ENCODE results near the gene CBFA2T3.
"Not testable (repeated sequence)": the region's sequence is repeated elsewhere in the genome, so short reads cannot be mapped to it uniquely, and the experiment has no call there.

Gene CBFA2T3

DNA sequence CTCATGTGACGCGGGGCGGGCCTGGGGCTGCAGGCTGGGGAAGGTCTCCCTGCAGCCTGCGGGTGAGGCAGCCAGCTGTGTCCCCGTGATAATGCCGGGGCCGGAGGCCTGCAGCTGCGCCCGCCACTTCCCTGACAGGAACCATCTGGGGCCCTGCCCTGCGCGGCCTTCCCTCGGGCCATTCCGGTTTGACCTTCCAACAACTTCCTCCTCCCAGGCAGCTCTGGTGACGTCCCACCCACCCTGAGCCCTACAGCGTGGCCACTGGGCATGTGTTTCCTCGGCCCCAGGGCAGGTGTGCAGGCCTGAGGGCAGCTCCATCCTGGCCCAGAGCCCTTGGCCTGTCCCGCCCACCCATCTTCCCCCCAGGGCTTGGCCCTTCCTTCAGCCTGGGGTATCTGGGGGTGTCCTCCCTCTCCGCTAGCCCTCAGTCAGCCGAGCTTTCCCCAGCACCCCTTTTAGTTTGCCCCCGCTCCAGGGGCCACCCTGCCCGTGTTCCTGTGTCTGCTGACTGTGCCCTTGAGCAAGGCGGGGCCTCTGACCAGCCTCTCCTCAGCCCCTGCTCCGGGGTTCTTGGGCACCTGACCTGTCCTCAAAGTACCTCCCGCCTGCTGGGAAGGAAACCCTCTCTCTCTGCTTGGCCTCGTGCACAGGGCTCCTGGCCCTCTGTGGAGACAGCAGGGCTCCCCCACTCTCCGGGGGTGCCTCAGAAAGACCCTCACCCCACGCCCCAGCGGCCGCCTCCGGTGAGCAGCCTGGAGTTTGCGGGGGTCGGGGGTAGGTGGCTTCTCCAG, at the start of gene CBFA2T3:
TSS of gene CBFA2T3 (minus strand) at position 190 of the 794 bp plus-strand sequence. CDS start 400 bp downstream, outside the sequence.
- no peak for DNase-seq

DNA sequence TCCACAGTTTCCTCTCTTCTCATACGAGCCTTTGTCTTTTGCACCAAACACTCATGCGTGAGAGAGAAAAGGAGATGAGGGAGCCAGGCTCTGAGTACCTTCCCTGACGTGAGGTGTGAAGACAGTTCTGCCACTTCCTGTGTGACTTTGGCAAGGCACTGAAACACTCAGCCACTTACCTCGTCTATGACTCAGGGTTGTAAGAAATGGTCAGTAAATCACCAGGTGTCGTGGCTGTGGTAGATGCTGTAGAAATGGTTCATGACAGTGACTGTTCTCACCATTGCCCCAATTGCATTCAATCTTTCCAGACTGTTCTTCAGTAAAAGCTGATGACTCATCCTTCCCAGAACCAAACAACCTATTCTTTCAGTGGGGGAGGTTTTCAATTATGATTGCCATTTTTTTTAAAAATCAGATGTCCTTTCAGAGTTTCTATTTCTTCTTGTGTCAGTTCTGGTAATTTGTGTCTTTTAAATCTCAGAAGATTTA, 49.2 kb upstream of the CBFA2T3 start:
- peak; percentile 80 for DNase-seq

DNA sequence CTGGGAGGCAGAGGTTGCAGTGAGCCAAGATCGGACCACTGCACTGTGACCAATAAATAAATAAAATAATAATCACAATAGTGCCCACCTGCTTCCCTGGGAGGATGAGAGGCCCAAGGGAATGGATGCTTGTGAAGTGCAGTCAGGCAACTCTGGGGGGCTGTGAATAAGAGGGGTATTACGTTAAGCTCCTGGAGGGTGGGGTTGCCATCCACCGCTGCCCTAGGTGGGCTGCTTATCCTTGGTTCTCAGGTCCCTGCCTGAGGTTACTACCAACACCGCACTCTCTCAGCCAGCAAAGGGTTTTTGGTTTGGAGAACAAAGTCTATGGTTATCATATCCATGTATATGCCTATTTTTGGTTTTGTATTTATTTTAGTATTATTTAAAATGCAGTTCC, 48.6 kb upstream of the CBFA2T3 start:
- no peak for DNase-seq

DNA sequence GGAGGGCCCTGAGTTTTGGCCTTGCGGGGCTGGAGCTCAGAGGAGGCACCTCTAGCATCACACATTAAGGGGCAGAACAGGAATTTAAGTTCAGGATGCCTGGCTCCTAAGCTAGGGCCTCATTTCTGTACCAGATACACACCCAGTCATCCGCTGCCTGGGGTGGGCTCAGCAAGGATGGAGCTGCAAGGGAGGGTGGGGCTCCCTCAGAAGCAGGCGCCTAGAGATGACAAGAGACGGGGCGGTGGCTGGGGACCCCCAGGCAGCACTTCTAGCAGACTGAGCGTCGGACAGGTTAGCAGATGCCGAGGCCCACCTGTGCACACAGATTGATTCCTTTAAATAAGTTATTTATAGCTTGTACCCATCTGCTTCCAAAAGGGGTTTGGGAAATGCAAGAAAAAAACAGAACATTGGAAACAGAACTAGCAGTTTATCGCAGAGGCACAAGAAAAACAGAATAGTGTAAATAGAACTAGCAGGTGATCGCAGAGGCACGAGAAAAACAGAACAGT, 47.6 kb upstream of the CBFA2T3 start:
- no peak for DNase-seq

DNA sequence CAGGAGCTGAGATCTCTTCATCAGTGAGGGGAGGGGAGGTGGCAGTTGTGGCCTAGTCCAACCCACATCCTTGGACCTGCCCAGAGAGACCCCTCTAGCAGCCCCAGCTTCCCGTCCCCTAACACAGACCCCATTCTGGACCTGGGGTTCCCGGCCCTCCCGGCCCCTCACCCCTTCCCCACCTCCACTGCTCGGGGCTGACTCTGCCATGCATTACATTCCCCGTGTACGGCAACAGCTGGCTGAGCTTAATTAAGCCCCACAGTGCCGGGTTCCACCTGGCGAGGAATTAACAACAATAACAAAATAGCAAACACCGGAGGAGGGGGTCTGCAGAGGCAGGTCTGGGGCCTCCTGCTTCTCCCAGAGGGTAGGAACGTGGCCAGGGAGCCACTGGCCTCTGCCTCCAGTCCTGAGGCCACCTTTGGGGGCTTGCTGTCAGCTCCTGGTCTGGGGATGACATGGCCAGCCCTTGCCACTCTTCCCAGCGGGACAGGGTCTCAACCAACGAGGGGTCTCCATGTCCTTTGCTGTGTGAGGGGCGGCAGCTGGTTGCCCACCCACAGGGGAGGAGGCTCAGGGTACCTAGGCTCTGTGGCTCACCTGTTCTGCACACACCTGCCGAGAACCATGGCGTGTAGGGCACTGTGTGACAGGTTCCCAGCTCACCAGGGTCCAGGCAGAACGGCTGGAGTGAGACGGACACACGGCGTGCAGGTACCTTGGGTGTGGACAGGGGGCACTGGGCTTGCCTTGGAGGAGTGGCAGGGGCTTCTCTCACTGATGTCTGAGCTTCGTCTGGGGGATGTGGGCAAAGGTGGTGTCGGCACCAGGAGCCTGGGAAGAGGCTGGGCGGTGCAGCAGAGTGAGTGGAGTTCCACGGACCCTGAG, 46.9 kb upstream of the CBFA2T3 start:
- DNase-seq = no peak

DNA sequence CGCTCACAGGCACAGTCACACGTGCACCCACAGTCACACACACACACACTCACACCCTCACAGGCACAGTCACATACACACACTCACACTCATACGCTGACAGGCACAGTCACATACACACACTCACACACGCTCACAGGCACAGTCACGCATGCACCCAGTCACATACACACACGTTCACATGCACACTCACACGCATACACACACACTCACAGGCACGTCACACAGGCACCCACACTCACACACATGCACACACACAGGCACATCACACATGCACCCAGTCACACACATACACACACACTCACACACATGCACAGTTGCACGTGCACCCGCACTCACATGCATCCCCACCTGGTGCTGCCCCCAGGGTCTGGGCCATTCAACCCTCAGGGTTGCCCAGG, 46.1 kb upstream of the CBFA2T3 start:
- DNase-seq = no peak

DNA sequence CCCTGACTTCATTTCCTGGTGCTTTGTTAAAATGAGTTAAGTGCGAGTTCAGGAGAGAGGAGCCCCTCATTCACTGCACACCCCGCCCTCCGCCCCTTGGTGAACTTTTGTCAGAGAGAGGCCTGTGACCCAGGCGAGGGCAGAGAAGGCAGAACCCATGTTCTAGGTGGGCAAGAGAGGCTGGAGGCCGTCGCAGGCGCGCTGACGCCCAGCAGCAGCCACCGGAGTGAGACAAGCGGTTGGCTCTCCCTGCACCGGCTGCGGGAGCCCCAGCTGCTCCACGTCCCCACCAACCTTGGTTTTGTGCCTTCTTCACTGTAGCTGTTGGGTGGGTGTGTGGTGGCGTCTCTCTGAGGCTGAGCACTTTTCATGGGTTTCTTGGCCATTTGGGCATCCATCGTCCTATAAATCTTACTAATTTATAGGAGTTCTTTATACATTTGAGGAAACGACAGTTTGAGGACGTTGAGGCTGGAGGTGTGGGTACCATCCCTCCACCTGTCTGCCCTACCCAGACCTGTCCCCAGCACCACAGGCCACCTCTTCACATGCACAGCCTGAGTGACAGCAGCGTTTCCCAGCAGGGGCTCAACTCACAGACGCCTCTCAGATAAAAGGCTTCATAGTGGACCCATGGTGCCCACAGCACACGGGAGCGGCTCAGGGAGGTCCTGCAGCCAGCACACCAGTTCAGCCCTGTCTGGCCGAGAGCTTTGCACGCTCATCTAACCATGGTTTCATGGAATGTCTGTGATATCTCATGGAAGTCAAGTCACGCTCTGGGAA, 45.2 kb upstream of the CBFA2T3 start:
- DNase-seq = no peak

DNA sequence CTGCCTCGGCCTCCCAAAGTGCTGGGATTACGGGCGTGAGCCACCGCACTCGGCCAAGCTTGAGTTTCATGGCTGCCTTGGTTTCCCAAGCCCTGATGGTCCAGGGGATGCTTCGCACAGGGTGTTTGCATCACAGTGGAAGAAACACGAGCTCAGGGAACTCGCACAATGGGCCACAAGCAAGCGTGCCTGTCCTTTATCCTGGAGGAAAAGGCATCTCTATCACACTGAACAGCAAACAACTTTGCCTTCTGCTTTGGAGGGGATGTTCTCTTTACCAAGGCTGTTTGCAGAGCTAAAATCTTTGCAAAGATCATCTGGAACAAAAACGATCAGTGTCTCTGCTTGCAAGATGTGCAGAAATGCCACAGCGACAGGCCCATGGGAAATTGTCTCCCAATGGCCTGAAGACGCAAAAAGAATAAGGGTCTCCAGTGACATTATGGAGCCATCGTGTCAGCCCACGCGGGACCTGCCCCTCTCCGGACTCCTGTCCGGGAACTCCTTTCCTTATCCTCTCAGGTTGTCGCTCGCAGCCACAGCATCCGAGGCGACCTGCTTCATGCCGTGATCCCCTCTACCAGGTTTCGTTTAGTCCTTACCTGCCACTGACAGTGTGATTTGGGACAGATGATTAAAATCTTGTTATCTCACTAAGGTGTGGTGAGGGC, 44.1 kb upstream of the CBFA2T3 start:
- DNase-seq = no peak

DNA sequence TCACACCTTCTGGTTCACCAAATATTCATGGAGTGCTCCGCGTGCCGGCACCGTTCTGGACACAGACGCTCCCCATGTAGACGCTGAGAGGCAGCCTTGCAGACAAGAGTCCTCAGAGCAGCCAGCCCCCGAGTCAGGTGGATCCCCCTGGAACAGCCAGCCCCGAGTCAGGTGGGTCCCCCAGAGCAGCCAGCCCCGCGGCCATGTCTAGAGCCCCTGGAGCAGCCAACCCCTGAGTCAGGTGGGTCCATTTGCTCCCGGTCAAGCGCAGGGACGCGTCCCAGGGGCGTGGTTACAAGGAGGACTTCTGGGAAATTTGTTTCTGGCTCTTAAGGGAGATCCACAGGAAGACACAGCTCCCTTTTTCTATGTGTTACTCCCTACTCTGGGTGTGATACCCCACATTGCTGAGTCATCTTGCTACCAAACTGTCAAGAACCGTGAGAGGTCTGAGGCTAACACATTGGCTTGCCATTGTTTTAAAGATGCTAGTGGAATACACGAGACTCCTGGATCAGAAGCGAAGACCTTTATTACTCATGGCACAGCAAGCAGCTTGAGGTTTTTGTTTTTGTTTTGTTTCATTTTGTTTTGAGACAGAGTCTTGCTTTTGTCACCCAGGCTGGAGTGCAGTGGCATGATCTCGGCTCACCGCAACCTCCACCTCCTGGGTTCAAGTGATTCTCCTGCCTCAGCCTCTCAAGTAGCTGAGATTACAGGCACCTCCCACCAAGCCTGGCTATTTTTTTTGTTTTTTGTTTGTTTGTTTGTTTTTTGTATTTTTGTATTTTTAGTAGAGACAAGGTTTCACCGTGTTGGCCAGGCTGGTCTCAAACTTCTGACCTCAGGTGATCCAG, 43.3 kb upstream of the CBFA2T3 start:
- DNase-seq = peak; percentile 72

DNA sequence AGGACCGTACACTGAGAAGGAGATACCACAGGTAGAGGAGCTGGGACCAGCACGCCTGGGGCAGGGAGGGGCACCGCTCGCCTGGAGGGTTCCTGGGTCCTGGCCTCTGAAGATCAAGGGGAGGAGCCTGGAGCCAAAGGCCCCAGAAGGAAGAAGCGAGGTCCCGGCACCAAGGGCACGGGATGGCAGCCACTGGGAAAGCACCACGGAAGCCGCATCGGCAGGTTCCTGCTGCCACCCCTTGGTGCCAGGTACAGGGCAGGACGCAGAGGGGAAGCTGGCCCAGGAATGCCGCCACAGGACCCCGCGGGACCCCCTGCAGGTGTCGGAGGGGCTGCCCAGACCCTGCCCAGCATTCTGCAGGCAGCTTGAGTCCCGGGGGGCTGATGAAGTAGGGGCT, 42.5 kb upstream of the CBFA2T3 start:
- DNase-seq = no peak

DNA sequence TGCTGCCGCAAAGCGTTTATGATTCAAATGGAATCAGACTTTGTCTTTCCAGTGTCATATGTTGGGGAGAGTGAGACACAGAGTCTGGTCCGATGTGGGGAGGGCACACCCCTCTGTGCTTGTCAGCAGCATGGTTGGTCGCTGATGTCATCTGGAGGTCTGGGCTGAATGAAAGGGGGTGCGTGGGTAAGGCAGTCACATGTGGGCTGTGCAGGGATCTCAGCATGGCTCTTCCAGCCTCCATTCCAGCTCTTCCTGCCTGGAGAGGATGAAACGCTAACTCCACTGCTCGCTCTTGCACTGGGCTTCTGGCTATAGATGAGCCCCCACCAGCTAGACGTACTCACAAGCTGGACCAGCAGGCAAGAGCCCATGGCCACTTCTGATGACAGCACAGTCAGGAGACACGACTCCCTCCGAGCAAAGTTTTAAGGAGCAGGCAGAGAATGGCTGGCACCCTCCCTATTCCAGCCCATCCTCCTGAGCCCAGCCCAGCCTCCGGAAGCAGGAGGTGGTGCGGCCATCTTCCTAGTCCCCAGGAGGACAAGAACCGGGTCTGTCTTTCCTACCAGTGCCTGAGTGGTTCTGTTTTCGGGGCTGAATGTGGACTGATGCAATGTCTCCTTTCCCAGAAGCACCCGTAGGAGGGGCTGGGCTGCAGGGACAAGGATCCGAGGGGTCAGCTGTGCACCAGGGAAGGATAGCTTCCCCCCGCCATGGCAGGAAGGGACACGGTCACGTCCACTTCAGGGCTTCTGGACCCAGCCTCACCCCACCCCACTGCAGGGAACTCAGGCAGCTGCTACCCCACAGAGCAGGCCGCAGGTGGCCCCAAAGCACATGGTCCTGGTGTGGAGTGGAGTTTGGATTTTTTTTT, 41.5 kb upstream of the CBFA2T3 start:
- DNase-seq = no peak

DNA sequence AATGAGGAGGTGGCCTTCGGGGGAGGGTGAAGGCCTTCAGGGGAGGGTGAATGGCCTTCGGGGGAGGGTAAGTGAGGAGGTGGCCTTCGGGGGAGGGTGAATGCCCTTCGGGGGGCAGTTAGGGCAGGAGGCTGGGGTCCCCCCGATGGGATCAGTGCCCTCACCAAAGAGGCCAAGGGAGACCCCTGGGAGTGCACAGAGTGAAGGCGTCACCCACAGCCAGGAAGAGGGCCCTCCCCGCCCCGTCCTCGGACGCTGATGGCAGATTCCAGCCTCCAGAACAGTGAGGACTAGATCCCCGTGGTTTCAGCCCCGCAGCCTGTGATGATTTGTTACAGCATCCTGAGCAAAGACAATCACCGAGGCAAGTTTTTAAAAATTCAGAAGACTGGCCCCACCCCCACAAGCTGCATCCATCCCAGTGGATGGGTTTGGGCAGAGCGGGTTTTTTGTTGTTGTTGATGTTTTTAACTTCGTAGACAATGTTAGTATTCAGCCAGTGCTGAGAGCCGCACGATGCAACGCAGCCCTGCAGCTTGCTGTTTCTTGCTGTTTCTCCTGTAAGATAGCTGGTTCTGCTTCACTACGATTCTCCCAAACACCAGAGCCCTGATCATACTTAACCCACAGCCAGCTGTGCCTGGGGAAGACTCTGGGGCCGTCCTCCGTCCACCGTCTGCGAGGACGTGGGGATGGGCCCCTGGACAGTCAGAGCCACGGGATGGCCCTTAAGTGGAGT, 40.7 kb upstream of the CBFA2T3 start:
- no peak for DNase-seq

DNA sequence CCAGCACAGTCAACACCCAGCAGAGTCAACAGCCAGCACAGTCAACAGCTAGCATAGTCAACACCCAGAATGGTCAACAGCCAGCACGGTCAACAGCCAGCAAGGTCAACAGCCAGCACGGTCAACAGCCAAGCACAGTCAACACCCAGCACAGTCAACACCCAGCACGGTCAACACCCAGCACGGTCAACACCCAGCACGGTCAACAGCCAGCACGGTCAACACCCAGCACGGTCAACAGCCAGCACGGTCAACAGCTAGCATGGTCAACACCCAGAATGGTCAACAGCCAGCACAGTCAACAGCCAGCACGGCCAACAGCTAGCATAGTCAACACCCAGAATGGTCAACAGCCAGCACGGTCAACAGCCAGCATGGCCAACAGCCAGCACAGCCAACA, 39.6 kb upstream of the CBFA2T3 start:
- not testable (repeated sequence) for DNase-seq

DNA sequence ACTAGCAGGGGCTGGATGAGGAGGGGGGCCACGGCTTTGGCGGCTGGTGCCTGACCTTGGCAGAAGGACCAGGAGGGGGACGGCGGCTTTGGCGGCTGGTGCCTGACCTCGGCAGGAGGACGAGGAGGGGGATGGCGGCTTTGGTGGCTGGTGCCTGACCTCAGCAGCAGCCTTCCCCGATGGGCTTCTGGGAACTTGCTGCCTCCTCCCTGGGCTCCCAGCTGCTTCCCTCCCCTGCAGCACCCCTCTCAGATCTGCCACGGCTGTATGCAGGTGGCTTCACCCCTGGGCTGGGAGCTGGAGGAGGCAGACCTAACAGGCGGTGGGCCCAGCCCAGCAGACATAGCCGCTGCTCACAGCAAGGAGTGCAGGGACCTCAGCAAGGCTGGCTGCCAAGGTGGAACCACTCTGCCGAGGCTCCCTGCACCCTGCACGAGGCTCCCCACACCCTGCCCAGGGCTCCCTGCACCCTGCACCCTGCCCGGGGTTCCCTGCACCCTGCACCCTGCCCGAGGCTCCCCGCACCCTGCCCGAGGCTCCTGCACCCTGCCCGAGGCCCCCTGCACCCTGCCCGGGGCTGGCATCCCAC, 38.4 kb upstream of the CBFA2T3 start:
- DNase-seq = no peak

DNA sequence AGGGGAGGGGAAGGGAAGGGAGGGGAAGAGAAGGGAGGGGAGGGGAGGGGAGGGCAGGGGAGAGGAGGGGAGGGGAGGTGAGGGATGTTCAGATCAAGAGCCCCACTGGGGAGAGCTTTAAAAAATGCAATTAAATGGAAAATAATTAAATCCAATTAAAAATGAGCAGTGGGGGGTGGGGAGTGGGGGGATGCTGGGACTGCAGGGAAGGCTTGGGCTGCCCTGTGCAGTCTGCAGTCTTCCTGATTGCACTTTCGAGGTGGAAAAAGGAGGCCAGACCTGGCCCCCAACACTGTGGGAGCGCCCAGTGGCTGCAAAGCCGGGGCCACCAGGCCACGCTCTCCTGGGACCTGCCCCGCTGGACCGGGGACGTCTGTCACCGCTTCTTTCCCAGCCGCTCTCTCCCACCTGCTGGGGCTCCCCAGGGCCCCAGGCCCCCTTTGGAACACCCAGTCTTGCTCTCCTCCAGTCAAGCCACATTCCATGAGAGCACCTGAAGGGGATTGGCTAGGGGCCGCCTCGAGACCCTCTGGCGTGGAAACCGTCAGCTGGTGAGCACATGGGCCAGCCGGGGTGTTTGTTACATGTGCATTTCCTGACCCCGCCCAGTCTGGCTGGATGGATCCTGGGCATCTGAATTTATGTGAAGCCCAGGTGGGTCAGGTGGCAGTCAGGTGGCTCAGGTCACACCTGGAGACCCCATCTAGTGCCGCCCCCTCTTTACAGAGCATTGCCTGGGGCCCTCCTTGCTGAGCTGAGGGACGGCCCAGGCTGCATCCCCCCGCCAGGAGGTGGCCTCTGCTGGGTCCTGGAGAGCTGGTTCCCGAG, 37.6 kb upstream of the CBFA2T3 start:
- DNase-seq = no peak

DNA sequence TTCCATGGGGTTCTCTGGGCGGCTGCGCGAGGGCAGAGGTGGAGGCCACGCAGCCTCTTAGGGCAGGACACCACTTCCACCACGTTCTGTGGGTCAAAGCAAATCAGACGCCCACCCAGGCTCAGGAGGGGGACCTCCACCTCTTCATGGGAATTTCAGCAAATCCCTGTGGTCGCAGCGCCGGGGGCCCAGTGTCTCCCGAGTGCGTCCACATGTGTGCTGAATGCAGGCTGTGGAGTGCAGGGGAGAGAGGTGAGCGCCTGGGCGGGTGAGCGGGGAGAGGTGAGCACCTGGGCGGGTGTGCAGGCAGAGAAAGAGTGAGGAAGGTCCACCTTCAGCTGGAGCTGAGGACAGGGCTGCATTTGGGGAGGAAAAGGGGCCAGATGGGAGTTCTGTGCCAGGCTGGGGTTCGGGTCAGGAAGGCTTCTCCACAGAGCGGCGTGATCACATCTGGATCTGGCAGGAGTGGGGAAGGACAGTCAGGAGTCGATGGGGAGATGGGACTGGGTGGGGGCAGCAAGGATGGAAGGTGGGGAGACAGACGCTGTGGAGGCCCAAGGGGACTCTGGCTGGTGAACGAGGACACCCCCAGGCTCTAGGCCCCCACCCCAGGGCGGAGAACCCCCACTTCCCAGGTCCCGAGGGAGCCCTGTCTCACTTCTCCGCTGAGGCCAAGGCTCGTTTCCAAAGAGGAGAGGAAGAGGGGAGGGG, 36.8 kb upstream of the CBFA2T3 start:
- no peak for DNase-seq

DNA sequence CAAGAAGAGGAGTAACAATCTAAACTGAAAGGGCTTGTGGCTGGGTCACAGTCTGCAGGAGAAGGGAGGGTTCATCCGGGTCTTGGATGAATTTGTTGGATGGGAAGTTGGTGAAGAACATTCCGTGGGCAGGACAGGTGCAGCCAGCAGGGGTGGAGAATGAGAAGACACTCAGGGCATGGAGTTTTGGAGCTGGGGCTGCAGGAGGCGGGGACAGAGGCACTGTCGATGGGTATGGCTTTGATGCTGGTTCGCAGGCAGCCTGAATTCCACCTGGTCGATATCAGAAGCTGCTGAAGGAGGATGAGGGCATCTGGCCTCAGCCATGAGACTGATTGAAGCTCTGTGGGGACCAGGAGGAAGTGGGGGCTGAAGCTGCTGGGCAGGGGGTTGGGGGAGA, 36.1 kb upstream of the CBFA2T3 start:
- DNase-seq = no peak

DNA sequence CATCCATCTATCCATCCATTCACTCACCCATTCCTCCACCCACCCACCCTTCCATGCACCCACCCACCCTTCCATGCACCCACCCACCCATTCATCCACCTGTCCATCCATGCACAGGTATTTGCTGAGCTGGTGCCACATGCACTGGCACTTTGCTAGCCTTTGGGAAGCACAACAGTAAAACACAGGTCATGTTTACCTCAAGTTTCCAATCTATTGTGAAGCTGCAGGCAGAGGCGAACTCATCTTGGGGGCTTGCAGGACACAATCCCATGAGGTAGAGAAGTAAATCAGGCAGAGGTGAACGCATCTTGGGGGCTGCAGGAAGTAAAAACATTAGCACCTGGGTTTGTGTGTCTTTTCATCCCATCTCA, 35.6 kb upstream of the CBFA2T3 start:
- no peak for DNase-seq
